Peyer's patch (tissue), 4 donors: ENCODE data around the gene ETS2.

ENCODE experiments used
- CTCF ChIP-seq, 6 experiments: fragments of 450-650 bp in 4 of 6; fragments of 200-600 bp in 2 of 6; sonication (generic) in 1 of 6; IDR thresholded peaks; one replicate each; pipeline ENCODE4 v1.5.1; 2017 to 2019; ENCODE audit warnings: antibody characterized with exemption in 6 of 6, mild to moderate bottlenecking in 3 of 6, moderate library complexity in 1 of 6
- POLR2A ChIP-seq, 2 donors: fragments of 450-650 bp; IDR thresholded peaks; one replicate each; pipeline ENCODE4 v1.5.1; 2017; ENCODE audit warnings: antibody characterized with exemption in 2 of 2, mild to moderate bottlenecking in 2 of 2, moderate library complexity in 2 of 2

GRCh38 chr21:38805328-38806152 is at the start of gene ETS2:
- TF ChIP-seq CTCF (IDR thresholded peaks at IDR 0.05) (no peak), POLR2A (IDR thresholded peaks at IDR 0.05) (peak; percentile 96 to 98)
